GM12878 (cell line): ENCODE results near the gene CASP3. TPM values are rescaled to one million over a fixed set of nuclear protein-coding genes. Genes with fewer than 3 reads are reported as not detected.

Experiments
- ATAC-seq: fragments of 200-7000 bp; cut with Tn5 transposase; 3 replicates; pipeline ENCODE4 v1.9.1; 2020; ENCODE audit warnings: mild to moderate bottlenecking, moderate library complexity
- BruUV-seq: library from RNA; stranded (reverse); fragments of 400-500 nt; replicated peaks from 2 replicates; lab custom pipeline; 2021; lab: Mats Ljungman, UMichigan
- CTCF ChIA-PET: fragments of 300-600 bp; sonication (Branson Sonifier 250); formaldehyde crosslinking; extraction: SDS; loops from one replicate; lab custom pipeline; 2021; ENCODE audit warnings: inconsistent platforms; lab: Yijun Ruan, JAX
- POLR2A ChIA-PET: fragments of 350-600 bp; formaldehyde crosslinking; extraction: SDS; loops from one replicate; lab custom pipeline; 2021; ENCODE audit warnings: inconsistent platforms; lab: Charles Lee
- RAD21 ChIA-PET: fragments of 300-600 bp; sonication (Branson Sonifier 250); formaldehyde crosslinking; loops from one replicate; lab custom pipeline; 2023; ENCODE audit warnings: antibody characterized with exemption; ENCODE audit not compliant: unreplicated experiment; lab: Charles Lee
- SMC1A ChIA-PET: fragments of 300-600 bp; sonication (Branson Sonifier 250); formaldehyde crosslinking; loops from one replicate; lab custom pipeline; 2023; ENCODE audit not compliant: unreplicated experiment, uncharacterized antibody; lab: Charles Lee
- DNase-seq: peaks from one replicate; pipeline ENCODE4 v3.0.0-alpha.2; 2011; ENCODE audit warnings: low read depth, low spot score
- FAIRE-seq: peaks from 3 replicates; lab custom pipeline; 2011; peaks lifted over from hg19 to GRCh38; lab: Jason Lieb, UNC
- H2AFZ ChIP-seq: 2 replicates; pipeline ENCODE4 v1.6.0; 2011; ENCODE audit warnings: low read depth, low read length, control low read depth; ENCODE audit not compliant: control insufficient read depth
- H3K27ac ChIP-seq: 2 replicates; pipeline ENCODE4 v1.5.1; 2011; ENCODE audit warnings: control low read depth; ENCODE audit not compliant: control insufficient read depth, insufficient read depth
- H3K27me3 ChIP-seq, 2 experiments: replicated peaks in 1 of 2; 2 replicates each; pipeline versions ENCODE4 v1.6.0 to v1.6.1; 2011; ENCODE audit warnings: low read length in 1 of 2; ENCODE audit not compliant: control insufficient read depth in 2 of 2, insufficient read depth in 2 of 2
- H3K36me3 ChIP-seq, 2 experiments: 2 replicates each; pipeline ENCODE4 v1.5.1; 2011; ENCODE audit warnings: low read length in 1 of 2; ENCODE audit not compliant: control insufficient read depth in 2 of 2, insufficient read depth in 2 of 2
- H3K4me1 ChIP-seq: 2 replicates; pipeline ENCODE4 v1.6.1; 2011; ENCODE audit warnings: mild to moderate bottlenecking, low read length, moderate library complexity, mixed read lengths; ENCODE audit not compliant: control insufficient read depth, insufficient read depth
- H3K4me2 ChIP-seq: 2 replicates; pipeline ENCODE4 v1.6.0; 2011; ENCODE audit warnings: control low read depth; ENCODE audit not compliant: control insufficient read depth, insufficient read depth
- H3K4me3 ChIP-seq: fragments of 200-600 bp; sonication (generic); 2 replicates; pipeline ENCODE4 v1.5.1; 2016
- H3K79me2 ChIP-seq: 2 replicates; pipeline ENCODE4 v1.6.0; 2011; ENCODE audit warnings: low read length; ENCODE audit not compliant: control insufficient read depth, insufficient read depth
- H3K9ac ChIP-seq: 2 replicates; pipeline ENCODE4 v1.8.0; 2011; ENCODE audit warnings: low read length, control low read depth, mixed read lengths; ENCODE audit not compliant: control insufficient read depth, insufficient read depth
- H3K9me3 ChIP-seq: replicated peaks from 3 replicates; pipeline ENCODE4 v1.5.1; 2011; ENCODE audit warnings: mild to moderate bottlenecking, low read length; ENCODE audit not compliant: control insufficient read depth, insufficient read depth
- H4K20me1 ChIP-seq: 2 replicates; pipeline ENCODE4 v1.6.0; 2011; ENCODE audit not compliant: control insufficient read depth, insufficient read depth
- ATF2 ChIP-seq: IDR thresholded peaks from 2 replicates; pipeline ENCODE4 v1.6.1; 2012; ENCODE audit warnings: low read length, inconsistent platforms
- BHLHE40 ChIP-seq, 2 experiments: fragments of 450-650 bp in 1 of 2; IDR thresholded peaks; 2 replicates each; pipeline ENCODE4 v1.6.1; 2011 to 2017; ENCODE audit warnings: low read depth in 2 of 2, borderline replicate concordance in 1 of 2, improper control_type of control experiment in 1 of 2, low read length in 1 of 2, mild to moderate bottlenecking in 1 of 2
- EGR1 ChIP-seq, 2 experiments: IDR thresholded peaks; 1 replicate in 1 of 2; 2 replicates in 1 of 2; pipeline ENCODE4 v1.6.1; 2011 to 2012; ENCODE audit warnings: low read depth in 2 of 2, low read length in 2 of 2, borderline replicate concordance in 1 of 2, mild to moderate bottlenecking in 1 of 2, moderate library complexity in 1 of 2
- HDGF ChIP-seq: fragments of 450-650 bp; IDR thresholded peaks from 2 replicates; pipeline ENCODE4 v1.6.1; 2016; ENCODE audit warnings: antibody characterized with exemption
- MLLT1 ChIP-seq: fragments of 450-650 bp; IDR thresholded peaks from 2 replicates; pipeline ENCODE4 v1.6.1; 2016; ENCODE audit warnings: mild to moderate bottlenecking
- MTA2 ChIP-seq: fragments of 450-650 bp; IDR thresholded peaks from 2 replicates; pipeline ENCODE4 v1.6.1; 2016; ENCODE audit warnings: low read depth, mild to moderate bottlenecking, moderate library complexity
- POLR2A ChIP-seq: IDR thresholded peaks from 2 replicates; pipeline ENCODE4 v1.6.1; 2011; ENCODE audit warnings: low read depth, mild to moderate bottlenecking, low read length
- POLR2AphosphoS2 ChIP-seq: IDR thresholded peaks from 2 replicates; pipeline ENCODE4 v1.6.1; 2011; ENCODE audit warnings: low read depth, mild to moderate bottlenecking, low read length, improper control_type of control experiment, moderate library complexity
- SUZ12 ChIP-seq: fragments of 200-600 bp; sonication (generic); IDR thresholded peaks from one replicate; pipeline ENCODE4 v1.6.1; 2018; ENCODE audit warnings: antibody characterized with exemption, mild to moderate bottlenecking; ENCODE audit not compliant: unreplicated experiment
- TAF1 ChIP-seq: IDR thresholded peaks from 2 replicates; pipeline ENCODE4 v1.6.1; 2011; ENCODE audit warnings: mild to moderate bottlenecking, low read depth, low read length, borderline replicate concordance
- WRNIP1 ChIP-seq: IDR thresholded peaks from 2 replicates; pipeline ENCODE4 v1.6.1; 2011; ENCODE audit warnings: low read depth, low read length, improper control_type of control experiment, borderline replicate concordance
- WGBS: methylation state at CpG from one replicate; pipeline ENCODE4 v1.1.6; 2016; ENCODE audit warnings: low lambda C conversion rate; ENCODE audit not compliant: insufficient replicate concordance, insufficient coverage; ENCODE audit errors: missing lambda C conversion rate; 5-methylcytosine and 5-hydroxymethylcytosine counted together
- in situ Hi-C: fragments of 300-500 bp; cut with MboI; formaldehyde crosslinking; loops from 9 replicates; pipeline ENCODE4 v1.14.3; 2018; ENCODE audit warnings: mixed read lengths
- intact Hi-C: fragments of 100-400 bp; cut with micrococcal nuclease; formaldehyde crosslinking; loops from one replicate; pipeline ENCODE4 v1.14.2; 2022; ENCODE audit not compliant: unreplicated experiment
- polyA plus RNA-seq, 11 experiments: library from polyadenylated mRNA; depleted of rRNA in 4 of 11; unstranded in 6 of 11; stranded (reverse) in 5 of 11; fragments of >200 nt; fragmentation: Nextera tagmentation in 4 of 11; fragmentation: Illumina TruSeq in 1 of 11; extraction: Ambion mirVana in 4 of 11; extraction: Trizol in 1 of 11; gene quantifications; 1 replicate in 1 of 11; 2 replicates in 10 of 11; pipeline versions ENCODE4 v1.2.1 to v1.2.3, GENCODE V29; 2011 to 2016; ENCODE audit warnings: inconsistent platforms in 2 of 11, missing spikeins in 2 of 11, low read depth in 1 of 11
- total RNA-seq, 4 experiments: library from RNA; depleted of rRNA in 3 of 4; stranded (reverse); fragments of >200 nt in 3 of 4; fragmentation: Illumina TruSeq in 1 of 4; extraction: Trizol in 1 of 4; gene quantifications; 2 replicates each; pipeline versions ENCODE4 v1.2.1 to v1.2.3, GENCODE V29; 2013 to 2021

The CASP3 gene
- total and polyA plus RNA-seq, 10 of the 15 experiments (the other 5 are each of a cell fraction or from before 2014, with no cell fraction given): 50.0 to 194 (median 74.4) TPM

DNA sequence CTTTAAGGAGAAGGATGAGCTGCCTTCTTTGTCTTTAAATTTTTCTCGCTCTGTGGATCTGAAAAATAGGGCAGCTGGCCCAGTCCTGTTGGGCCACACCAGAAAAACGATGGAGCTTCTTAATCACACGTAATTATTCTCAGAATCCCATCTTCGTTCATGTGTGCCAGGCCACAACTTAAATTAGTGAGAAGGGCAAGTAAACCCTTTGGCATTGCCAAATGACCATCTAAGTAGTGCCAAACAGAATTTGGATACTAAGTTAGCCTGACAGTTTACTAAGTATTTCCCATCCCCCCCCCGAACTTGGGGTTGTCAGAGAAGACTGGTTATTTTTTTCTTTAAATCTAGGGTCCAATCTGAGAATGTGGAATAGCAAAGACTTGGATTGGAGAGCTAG is 62.0 kb downstream of the CASP3 start:
- WGBS: 72% methylated on average over 5 of the region's 5 CpGs
- RAD21 ChIA-PET: interaction anchor here (1.0 kb wide), 1 partner anchor 240 kb away, joined by 3 read pairs; no protein-coding TSS in a partner anchor
- CTCF ChIA-PET: no interaction called here
- H3K36me3 ChIP-seq: no peaks in the 10 kb centered on the region
- H3K4me2 ChIP-seq: no peak overlapping the region
- TF ChIP-seq WRNIP1: no peak
- TF ChIP-seq POLR2AphosphoS2: no peak
- TF ChIP-seq TAF1: no peak
- no peak for TF ChIP-seq HDGF
- TF ChIP-seq, all 136 proteins: peak for 0
- POLR2A ChIA-PET: no interaction called here
- FAIRE-seq (no peak), DNase-seq (no peak), ATAC-seq (no peak)
- H2AFZ ChIP-seq: no peak overlapping the region
- H3K4me1 ChIP-seq: peaks cover 24% of the 10 kb centered on the region
- no TSS peak for BruUV-seq
- no peak overlapping the region for H3K9ac ChIP-seq
- H3K27ac ChIP-seq: no peak overlapping the region
- intact Hi-C loops: no loop called here
- in situ Hi-C loops: no loop called here
- SMC1A ChIA-PET: interaction anchor here (0.8 to 1.6 kb wide), 4 partner anchors 15 to 97 kb away, joined by 3 to 4 read pairs (median 3); no protein-coding TSS in a partner anchor
- H3K27me3 ChIP-seq: no peaks in the 10 kb centered on the region
- H4K20me1 ChIP-seq: no peaks in the 10 kb centered on the region
- no peaks in the 10 kb centered on the region for H3K79me2 ChIP-seq
- no peak overlapping the region for H3K4me3 ChIP-seq
- no peaks in the 10 kb centered on the region; the same call in 2 of the 3 replicates for H3K9me3 ChIP-seq

DNA sequence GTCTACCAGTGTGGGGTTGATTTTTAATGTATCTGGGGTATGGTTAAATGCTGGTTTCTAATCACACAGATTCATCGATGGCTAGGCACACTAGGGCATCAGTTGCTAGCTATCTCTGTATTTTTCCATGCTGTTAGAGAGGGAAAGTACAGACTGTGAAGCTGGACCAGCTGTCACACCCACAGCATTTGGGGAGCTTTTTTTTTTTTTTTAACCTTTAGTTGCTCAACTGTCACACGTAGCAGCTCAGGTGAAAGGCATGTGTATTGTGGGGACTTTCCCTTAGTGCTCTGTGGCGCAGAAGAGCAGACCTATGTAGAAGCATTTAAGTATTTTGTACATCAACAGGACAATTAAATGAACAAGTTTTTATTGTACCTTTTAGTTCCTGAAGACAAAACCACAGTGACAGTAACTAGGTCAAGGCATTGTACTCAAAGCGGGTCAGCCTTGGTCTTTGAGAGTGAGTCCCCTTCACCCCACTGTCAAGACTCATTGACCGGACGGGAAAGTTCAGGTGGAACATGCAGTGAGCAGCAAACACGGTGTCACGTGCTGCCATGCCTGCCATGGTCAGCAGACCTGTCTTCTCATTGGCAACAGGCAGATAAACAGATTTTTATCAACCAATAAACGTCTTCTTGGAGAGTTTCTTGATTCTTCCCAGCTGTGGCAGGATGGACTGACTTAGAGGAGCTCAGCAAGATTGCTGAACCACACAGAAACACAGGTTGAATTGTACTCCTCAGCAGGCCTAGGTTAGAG is 65.3 kb downstream of the CASP3 start:
- intact Hi-C loops (no loop called here), in situ Hi-C loops (no loop called here)
- DNase-seq: peak; percentile 41
- peak; percentile 76 for FAIRE-seq
- H3K4me2 ChIP-seq: peak overlapping the region; percentile 82
- no TSS peak for BruUV-seq
- no peak overlapping the region; the same call in 1 of the 2 replicates for H3K9ac ChIP-seq
- no peaks in the 10 kb centered on the region for H3K27me3 ChIP-seq
- H3K79me2 ChIP-seq: no peaks in the 10 kb centered on the region
- ATAC-seq: peak; percentile 78
- no peak overlapping the region for H3K4me3 ChIP-seq
- ChIA-PET SMC1A (interaction anchor here (0.6 to 1.6 kb wide), 12 partner anchors 15 to 323 kb away, joined by 3 to 7 read pairs (median 4); partner anchors contain the start of genes CASP3 and PRIMPOL), CTCF (interaction anchor here (0.6 to 1.4 kb wide), 3 partner anchors 9 to 320 kb away, joined by 4 read pairs; no protein-coding TSS in a partner anchor), RAD21 (interaction anchor here (0.5 to 2.9 kb wide), 15 partner anchors 10 to 564 kb away, joined by 3 to 24 read pairs (median 4); partner anchors contain the start of genes CASP3, CENPU and PRIMPOL), POLR2A (interaction anchor here (0.6 to 2.3 kb wide), 12 partner anchors 30 to 584 kb away, joined by 3 to 7 read pairs (median 3); partner anchors contain the start of genes CASP3 and PRIMPOL)
- H3K27ac ChIP-seq: peak overlapping the region; percentile 50
- WGBS: 34% methylated on average over 9 of the region's 9 CpGs
- peaks cover 24% of the 10 kb centered on the region for H3K4me1 ChIP-seq
- H3K36me3 ChIP-seq: no peaks in the 10 kb centered on the region
- peak overlapping the region; percentile 64 for H2AFZ ChIP-seq
- H3K9me3 ChIP-seq: peaks cover 5% of the 10 kb centered on the region; the same call in 2 of the 3 replicates
- H4K20me1 ChIP-seq: no peaks in the 10 kb centered on the region
- TF ChIP-seq BHLHE40 (IDR thresholded peaks at IDR 0.05; ENCODE audit: borderline replicate concordance in 1 of 2, low read depth in 2 of 2, low read length in 1 of 2) (peak; percentile 64 to 92), ATF2 (no peak), MTA2 (0 out of 2 replicates have a peak, but pooled peaks have one; percentile 13), POLR2A (no peak), MLLT1 (no peak), EGR1 (IDR thresholded peaks at IDR 0.05; ENCODE audit: borderline replicate concordance in 1 of 2, low read depth in 2 of 2, low read length in 2 of 2) (no peak), TAF1 (no peak), SUZ12 (no peak)
